Body of pancreas (tissue), 4 donors: ENCODE measurements around the gene MSI2. TPM values are rescaled to one million over a fixed set of nuclear protein-coding genes. Genes with fewer than 3 reads are reported as not detected.

Experiments used
- ATAC-seq: fragments of 150-250 bp; one replicate; pipeline ENCODE4 v1.9.1; 2016
- DNase-seq, 4 donors: peaks; one replicate each; pipeline ENCODE4 v3.0.0-alpha.2; 2019
- H3K27ac ChIP-seq, 4 donors: fragments of 200-600 bp; sonication (generic); 1 replicate in 3 of 4; 2 replicates in 1 of 4; pipeline versions ENCODE4 v1.5.1 to v1.6.1; 2016 to 2019; ENCODE audit warnings: mild to moderate bottlenecking in 1 of 4, mixed read lengths in 1 of 4, moderate library complexity in 1 of 4
- H3K27me3 ChIP-seq, 2 donors: fragments of 200-600 bp; sonication (generic); one replicate each; pipeline ENCODE4 v1.6.0; 2016; ENCODE audit warnings: mild to moderate bottlenecking in 1 of 2
- H3K36me3 ChIP-seq, 2 donors: fragments of 200-600 bp; sonication (generic); replicated peaks in 1 of 2; 2 replicates each; pipeline ENCODE4 v1.5.1; 2016; ENCODE audit warnings: low read depth in 2 of 2; ENCODE audit not compliant: insufficient read depth in 1 of 2
- H3K4me1 ChIP-seq: fragments of 200-600 bp; sonication (generic); one replicate; pipeline ENCODE4 v1.6.0; 2016
- H3K4me3 ChIP-seq, 2 donors: fragments of 200-600 bp; sonication (generic); 1 replicate in 1 of 2; 2 replicates in 1 of 2; pipeline ENCODE4 v1.5.1; 2016 to 2019
- H3K9me3 ChIP-seq, 3 donors: fragments of 200-600 bp; sonication (generic); 1 replicate in 2 of 3; 2 replicates in 1 of 3; pipeline ENCODE4 v1.5.1; 2016
- POLR2A ChIP-seq, 3 donors: fragments of 450-650 bp; IDR thresholded peaks; one replicate each; pipeline ENCODE4 v1.6.1; 2016; ENCODE audit warnings: antibody characterized with exemption in 3 of 3, mild to moderate bottlenecking in 2 of 3
- WGBS, 2 donors: methylation state at CpG; one replicate each; pipeline ENCODE4 v1.1.5; 2017; 5-methylcytosine and 5-hydroxymethylcytosine counted together
- intact Hi-C: fragments of 100-400 bp; cut with DNase I; formaldehyde crosslinking; loops from one replicate; pipeline ENCODE4 v1.15.1; 2023
- total RNA-seq, 2 donors: library from RNA; depleted of rRNA; stranded (reverse); fragments of >200 nt; gene quantifications; one replicate each; pipeline ENCODE4 v1.1.0, GENCODE V29; 2016
- TF ChIP-seq, protein P1 (sequence below), 7 experiments: fragments of 450-650 bp in 4 of 7; fragments of 200-600 bp in 3 of 7; sonication (generic) in 3 of 7; IDR thresholded peaks; one replicate each; pipeline ENCODE4 v1.5.1; 2016 to 2019; ENCODE audit warnings: antibody characterized with exemption in 7 of 7

MSI2 gene
- total RNA-seq, 2 donors from 2014 or later = 21.1 to 28.5 TPM

DNA sequence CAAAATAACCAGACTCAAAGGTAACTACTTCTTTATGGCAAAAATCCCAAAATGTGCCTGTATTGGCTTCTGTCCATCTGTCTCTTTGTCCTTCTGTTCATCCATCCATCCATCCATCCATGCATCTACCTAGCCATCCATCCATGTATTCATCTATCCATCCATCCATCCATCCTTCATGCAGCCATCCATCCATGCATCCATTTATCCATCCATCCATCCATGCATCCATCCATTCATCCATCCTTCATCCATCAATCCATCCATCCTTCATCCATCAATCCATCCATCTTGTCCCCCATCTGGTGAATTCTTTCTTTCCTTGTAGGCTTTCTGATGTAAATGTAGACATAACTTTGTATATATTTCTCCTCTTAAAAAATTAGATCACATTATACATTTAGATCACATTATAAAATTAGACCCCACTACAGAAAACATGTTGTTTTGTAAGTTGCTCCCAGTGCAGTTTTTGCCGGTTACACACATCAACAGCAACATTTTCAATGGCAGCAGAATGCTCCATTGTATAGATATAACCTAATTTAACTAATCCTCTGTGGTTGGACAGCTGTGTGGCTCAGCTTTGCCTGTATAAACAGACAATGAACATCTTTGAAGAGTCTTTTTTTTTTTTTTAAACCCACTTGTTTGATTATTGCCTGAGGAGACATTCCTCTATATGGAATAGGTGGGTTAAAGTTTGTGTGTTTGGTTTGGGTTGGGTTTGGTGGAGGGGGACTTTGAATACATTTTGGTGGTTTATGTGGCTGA lies 72.0 kb downstream of the MSI2 start:
- no peak for DNase-seq
- Histone ChIP-seq H3K4me3 (no peak overlapping the region), H3K4me1 (peaks cover 10% of the 10 kb centered on the region), H3K36me3 (no peaks in the 10 kb centered on the region), H3K9me3 (no peaks in the 10 kb centered on the region), H3K27ac (no peak overlapping the region), H3K27me3 (no peaks in the 10 kb centered on the region)
- no peak for ATAC-seq
- 100% methylated on average over 1 of the region's 1 CpG for WGBS, 2 donors
- intact Hi-C loops = no loop called here
- TF ChIP-seq, protein P1, sequence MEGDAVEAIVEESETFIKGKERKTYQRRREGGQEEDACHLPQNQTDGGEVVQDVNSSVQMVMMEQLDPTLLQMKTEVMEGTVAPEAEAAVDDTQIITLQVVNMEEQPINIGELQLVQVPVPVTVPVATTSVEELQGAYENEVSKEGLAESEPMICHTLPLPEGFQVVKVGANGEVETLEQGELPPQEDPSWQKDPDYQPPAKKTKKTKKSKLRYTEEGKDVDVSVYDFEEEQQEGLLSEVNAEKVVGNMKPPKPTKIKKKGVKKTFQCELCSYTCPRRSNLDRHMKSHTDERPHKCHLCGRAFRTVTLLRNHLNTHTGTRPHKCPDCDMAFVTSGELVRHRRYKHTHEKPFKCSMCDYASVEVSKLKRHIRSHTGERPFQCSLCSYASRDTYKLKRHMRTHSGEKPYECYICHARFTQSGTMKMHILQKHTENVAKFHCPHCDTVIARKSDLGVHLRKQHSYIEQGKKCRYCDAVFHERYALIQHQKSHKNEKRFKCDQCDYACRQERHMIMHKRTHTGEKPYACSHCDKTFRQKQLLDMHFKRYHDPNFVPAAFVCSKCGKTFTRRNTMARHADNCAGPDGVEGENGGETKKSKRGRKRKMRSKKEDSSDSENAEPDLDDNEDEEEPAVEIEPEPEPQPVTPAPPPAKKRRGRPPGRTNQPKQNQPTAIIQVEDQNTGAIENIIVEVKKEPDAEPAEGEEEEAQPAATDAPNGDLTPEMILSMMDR (IDR thresholded peaks at IDR 0.05) = no peak
- TF ChIP-seq POLR2A (IDR thresholded peaks at IDR 0.05) = no peak

DNA sequence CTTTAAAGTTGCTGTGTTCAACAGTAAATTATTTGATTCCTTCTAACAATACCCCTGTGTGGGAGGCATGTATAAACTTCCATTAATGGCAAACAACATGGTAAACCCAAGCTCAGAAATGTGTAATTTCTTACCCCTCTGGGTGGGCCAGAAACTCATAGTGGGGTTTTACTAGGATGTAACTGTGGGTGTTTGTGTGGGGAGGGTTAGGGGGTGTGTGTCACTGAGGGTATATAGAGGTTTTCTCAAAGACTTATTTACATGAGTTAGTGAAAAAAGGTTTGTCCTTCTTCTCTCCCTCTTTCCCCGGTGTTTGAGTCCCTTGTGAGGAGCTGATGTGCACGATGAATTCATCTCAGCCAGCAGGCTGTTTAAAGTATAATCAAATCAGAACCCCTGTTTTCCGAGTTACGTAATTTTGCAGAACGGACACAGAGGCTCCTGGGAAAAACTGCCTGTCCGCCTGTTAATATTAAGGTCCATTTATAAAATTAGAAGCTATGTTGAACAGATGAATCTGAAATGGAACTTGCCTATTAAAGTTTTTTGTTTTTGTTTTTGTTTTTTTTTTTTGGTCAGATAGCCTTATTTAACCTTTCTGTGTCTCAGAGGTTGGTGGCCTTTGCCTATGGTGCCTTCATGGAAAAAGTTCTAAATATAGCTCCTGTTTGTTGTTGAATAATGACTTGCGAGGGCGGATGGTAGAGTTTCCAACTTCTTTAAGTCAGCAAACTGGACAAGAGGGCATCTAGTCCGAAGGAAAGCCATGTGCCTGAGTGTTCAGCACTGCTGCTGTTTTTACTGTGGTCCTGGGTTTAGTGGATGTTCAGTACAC lies 73.3 kb downstream of the MSI2 start:
- intact Hi-C loops = no loop called here
- DNase-seq (no peak), ATAC-seq (no peak)
- Histone ChIP-seq H3K27me3 (no peaks in the 10 kb centered on the region), H3K36me3 (no peaks in the 10 kb centered on the region), H3K4me3 (no peak overlapping the region), H3K27ac (peak overlapping the region in 1 of 4 donors; percentile 24), H3K9me3 (no peaks in the 10 kb centered on the region), H3K4me1 (peaks cover 10% of the 10 kb centered on the region)
- TF ChIP-seq, protein P1 (IDR thresholded peaks at IDR 0.05) = no peak
- no peak for TF ChIP-seq POLR2A (IDR thresholded peaks at IDR 0.05)
- 51 to 60% methylated on average over 9 of the region's 9 CpGs for WGBS, 2 donors

DNA sequence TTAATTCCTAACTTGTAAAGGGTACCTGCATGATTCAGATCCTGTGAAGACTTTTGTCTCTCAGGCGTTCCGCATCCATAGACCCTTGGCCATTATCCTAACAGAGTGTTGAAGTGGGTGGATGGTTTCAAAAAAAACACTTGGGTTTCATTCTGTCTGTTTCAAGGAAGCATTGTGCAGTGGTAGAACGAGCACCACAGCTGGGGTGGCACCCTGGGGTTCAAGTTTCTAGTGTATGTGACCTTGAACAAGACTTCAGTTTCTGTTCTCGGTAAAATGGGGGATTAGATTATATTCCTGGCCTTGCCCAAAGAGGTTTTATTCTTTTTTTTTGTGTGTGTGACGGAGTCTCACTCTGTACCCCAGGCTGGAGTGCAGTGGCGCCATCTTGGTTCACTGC lies 74.3 kb downstream of the MSI2 start:
- WGBS, 2 donors = 93 to 96% methylated on average over 6 of the region's 6 CpGs
- ATAC-seq (no peak), DNase-seq (no peak)
- Histone ChIP-seq H3K4me1 (peaks cover 10% of the 10 kb centered on the region), H3K27me3 (no peaks in the 10 kb centered on the region), H3K9me3 (no peaks in the 10 kb centered on the region), H3K27ac (no peak overlapping the region), H3K4me3 (no peak overlapping the region), H3K36me3 (no peaks in the 10 kb centered on the region)
- no peak for TF ChIP-seq POLR2A (IDR thresholded peaks at IDR 0.05)
- TF ChIP-seq, protein P1 (IDR thresholded peaks at IDR 0.05) = no peak
- intact Hi-C loops = no loop called here

DNA sequence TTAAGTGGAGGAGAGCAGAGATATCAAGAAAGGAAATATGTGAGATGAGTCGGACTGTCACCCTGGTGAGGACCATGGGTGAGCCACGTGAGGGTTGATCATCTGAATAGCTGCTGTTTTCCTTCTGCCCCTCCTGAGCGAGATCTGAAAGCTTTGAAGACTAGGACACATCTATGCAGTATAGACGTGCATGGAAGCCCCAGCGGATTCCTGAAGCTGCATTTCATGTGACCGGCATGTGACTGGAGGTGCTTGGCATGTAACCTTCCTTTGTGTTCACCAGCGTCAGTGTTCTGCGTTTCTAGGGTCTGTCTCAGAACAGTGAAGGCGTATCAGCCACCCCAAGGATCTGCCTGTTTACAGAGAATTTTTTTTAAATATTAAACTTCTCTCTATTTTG lies 75.1 kb downstream of the MSI2 start:
- ATAC-seq (no peak), DNase-seq (no peak)
- H3K9me3 ChIP-seq = no peaks in the 10 kb centered on the region
- 90 to 96% methylated on average over 9 of the region's 9 CpGs for WGBS, 2 donors
- TF ChIP-seq, protein P1 (IDR thresholded peaks at IDR 0.05) = no peak
- no peak for TF ChIP-seq POLR2A (IDR thresholded peaks at IDR 0.05)
- no peaks in the 10 kb centered on the region for H3K36me3 ChIP-seq
- no peak overlapping the region for H3K4me3 ChIP-seq
- intact Hi-C loops = no loop called here
- H3K4me1 ChIP-seq = peaks cover 2% of the 10 kb centered on the region
- no peak overlapping the region for H3K27ac ChIP-seq
- no peaks in the 10 kb centered on the region for H3K27me3 ChIP-seq
